Measurements from ENCODE around the gene HOOK2.

- TF ChIP-seq POLR2A (IDR thresholded peaks at IDR 0.05) (no peak), CTCF (IDR thresholded peaks at IDR 0.05 in 8 of 11, conservative IDR thresholded peaks at IDR 0.05 in 3 of 11) (no peak), POLR2AphosphoS5 (IDR thresholded peaks at IDR 0.05) (no peak)
Measured at GRCh38 chr19:12794196-12794941, 19.0 kb upstream of the HOOK2 start.

Data from spleen (tissue), 7 donors.